Measurements from ENCODE around the gene ZNF670. TPM values are rescaled to one million over a fixed set of nuclear protein-coding genes. Genes with fewer than 3 reads are reported as not detected.

ZNF670 gene
- total RNA-seq, 1 experiment from 2014 or later = 13.9 TPM

- Mint-ChIP-seq H3K27me3 (ENCODE audit: low read depth) (peaks cover 36% of the 10 kb centered on the region), H3K36me3 (ENCODE audit: insufficient read depth in 1 of 3, low read depth in 3 of 3) (peaks cover 0 to 2% (median 0%) of the 10 kb centered on the region in 3 experiments; a peak in 1 of 7 replicates), H3K4me3 (peak overlapping the region in 1 of 2 experiments; percentile 59; a peak in 1 of 5 replicates), H3K4me1 (peaks cover 4 to 11% of the 10 kb centered on the region in 2 experiments), H3K27ac (no peak overlapping the region), H3K9me3 (peaks cover 0 to 5% of the 10 kb centered on the region in 2 experiments)
- no peaks in the 10 kb centered on the region for H3K79me1 ChIP-seq (ENCODE audit: insufficient read depth, low read depth, low read length, poor library complexity, severe bottlenecking)
- no peak overlapping the region for H2AK5ac ChIP-seq (ENCODE audit: insufficient read length, low read length)
- H2AFZ ChIP-seq (ENCODE audit: low read length) = no peak overlapping the region
- no peak overlapping the region for H3K18ac ChIP-seq (ENCODE audit: insufficient read length, low read depth, low read length)
- no peak overlapping the region for H3K4ac ChIP-seq (ENCODE audit: low read depth, low read length)
- H3K9me3 ChIP-seq (ENCODE audit: control insufficient read depth, low read depth, low read length) = no peaks in the 10 kb centered on the region
- no peak overlapping the region for H3T11ph ChIP-seq (ENCODE audit: low read length)
- H3K27ac ChIP-seq (ENCODE audit: insufficient read length, low read depth, low read length) = no peak overlapping the region
- H4K91ac ChIP-seq (ENCODE audit: insufficient read length, low read depth, low read length) = no peak overlapping the region
- peaks cover 4% of the 10 kb centered on the region; the same call in 1 of the 2 replicates for H3K27me3 ChIP-seq (ENCODE audit: insufficient read depth, low read length)
- no peak overlapping the region for H2BK120ac ChIP-seq (ENCODE audit: low read depth, low read length, poor library complexity, severe bottlenecking)
- no peak overlapping the region for H3K9ac ChIP-seq (ENCODE audit: extremely low read depth, insufficient read length, low read length)
- no peak overlapping the region for H2BK15ac ChIP-seq (ENCODE audit: low read depth, low read length)
- WGBS (ENCODE audit: extremely low coverage, insufficient read length, low lambda C conversion rate) = no CpG with 5 or more reads among the region's 7 CpGs
- no peaks in the 10 kb centered on the region; the same call in 1 of the 2 replicates for H3K4me1 ChIP-seq (ENCODE audit: insufficient read depth, low read length)
- no peak overlapping the region for H2BK20ac ChIP-seq (ENCODE audit: low read depth, low read length, poor library complexity, severe bottlenecking)
- no peak for TF ChIP-seq CTCF (conservative IDR thresholded peaks at IDR 0.05)
- no peaks in the 10 kb centered on the region for H4K20me1 ChIP-seq (ENCODE audit: control insufficient read depth, insufficient read depth, insufficient read length)
- H4K5ac ChIP-seq (ENCODE audit: insufficient read length, low read depth, low read length) = no peak overlapping the region
- H2BK12ac ChIP-seq (ENCODE audit: insufficient read length, low read depth, low read length) = no peak overlapping the region
- H3K14ac ChIP-seq (ENCODE audit: insufficient read depth, low read length) = no peak overlapping the region
- H3K23me2 ChIP-seq (ENCODE audit: insufficient read length, low read depth, low read length, poor library complexity, severe bottlenecking) = peaks cover 8% of the 10 kb centered on the region
- H2BK5ac ChIP-seq (ENCODE audit: insufficient read length, low read length) = no peak overlapping the region
- no peak for DNase-seq
- no peaks in the 10 kb centered on the region for H3K79me2 ChIP-seq (ENCODE audit: insufficient read depth, low read length)
- no peak overlapping the region for H3K23ac ChIP-seq (ENCODE audit: insufficient read length, low read depth, low read length)
- H3K56ac ChIP-seq (ENCODE audit: insufficient read length, low read depth, low read length) = no peak overlapping the region
- H4K8ac ChIP-seq (replicated peaks; ENCODE audit: insufficient read length, low read depth, low read length) = no peak overlapping the region
- H3K4me2 ChIP-seq (ENCODE audit: insufficient read depth, insufficient read length, low read length) = no peak overlapping the region
Measured at GRCh38 chr1:247115141-247115510, 36.5 kb upstream of the ZNF670 start.
